SK-N-SH treated with all-trans-retinoic acid at 6 μM for 48 hours (cell line): ENCODE results near the gene HCFC1R1.

Source experiments
- ATAC-seq: fragments of 200-7000 bp; cut with Tn5 transposase; 3 replicates; pipeline ENCODE4 v1.9.1; 2020; ENCODE audit warnings: mild to moderate bottlenecking, moderate library complexity
- ARNTL ChIP-seq: fragments of 450-650 bp; formaldehyde crosslinking; IDR thresholded peaks from 2 replicates; pipeline ENCODE4 v1.5.0; 2020; ENCODE audit warnings: low read depth, mild to moderate bottlenecking, moderate library complexity, borderline replicate concordance
- BACH2 ChIP-seq: fragments of 250-450 bp; sonication (Bioruptor Pico); IDR thresholded peaks from 2 replicates; pipeline ENCODE4 v1.9.0; 2021; ENCODE audit warnings: mild to moderate bottlenecking, borderline replicate concordance
- CSDC2 ChIP-seq: fragments of 250-450 bp; sonication (Bioruptor Pico); IDR thresholded peaks from 2 replicates; pipeline ENCODE4 v1.5.0; 2020; ENCODE audit warnings: mild to moderate bottlenecking, moderate library complexity
- ESRRG ChIP-seq: fragments of 250-450 bp; sonication (Bioruptor Pico); IDR thresholded peaks from 2 replicates; pipeline ENCODE4 v1.6.1; 2021; ENCODE audit warnings: mild to moderate bottlenecking
- GLIS3 ChIP-seq: fragments of 250-450 bp; sonication (Bioruptor Pico); IDR thresholded peaks from 2 replicates; pipeline ENCODE4 v1.5.0; 2020; ENCODE audit warnings: mild to moderate bottlenecking, moderate library complexity
- ISL1 ChIP-seq: fragments of 250-450 bp; sonication (Bioruptor Pico); IDR thresholded peaks from 2 replicates; pipeline ENCODE4 v2.1.2; 2022; ENCODE audit warnings: mild to moderate bottlenecking, moderate library complexity
- PPARA ChIP-seq: fragments of 250-450 bp; sonication (Bioruptor Pico); IDR thresholded peaks from 2 replicates; pipeline ENCODE4 v1.5.0; 2020; ENCODE audit warnings: mild to moderate bottlenecking, borderline replicate concordance
- SNAI2 ChIP-seq: fragments of 250-450 bp; sonication (Bioruptor Pico); IDR thresholded peaks from 2 replicates; pipeline ENCODE4 v1.5.0; 2020; ENCODE audit warnings: mild to moderate bottlenecking, moderate library complexity
- TCF4 ChIP-seq: fragments of 250-450 bp; sonication (Bioruptor Pico); IDR thresholded peaks from 2 replicates; pipeline ENCODE4 v1.8.0; 2021; ENCODE audit warnings: mild to moderate bottlenecking, moderate library complexity, borderline replicate concordance
- TOX ChIP-seq: fragments of 250-450 bp; sonication (Bioruptor Pico); IDR thresholded peaks from 2 replicates; pipeline ENCODE4 v1.8.0; 2021; ENCODE audit warnings: mild to moderate bottlenecking, moderate library complexity, borderline replicate concordance
- ZC3H10 ChIP-seq: fragments of 250-450 bp; sonication (Bioruptor Pico); IDR thresholded peaks from 2 replicates; pipeline ENCODE4 v1.5.1; 2021; ENCODE audit warnings: mild to moderate bottlenecking, moderate library complexity
- ZFP3 ChIP-seq: fragments of 250-450 bp; sonication (Bioruptor Pico); IDR thresholded peaks from 2 replicates; pipeline ENCODE4 v1.5.0; 2020; ENCODE audit warnings: mild to moderate bottlenecking, moderate library complexity
- ZFP30 ChIP-seq: fragments of 450-650 bp; formaldehyde crosslinking; IDR thresholded peaks from 2 replicates; pipeline ENCODE4 v1.5.0; 2022; ENCODE audit warnings: mild to moderate bottlenecking, moderate library complexity
- ZNF565 ChIP-seq: fragments of 450-650 bp; formaldehyde crosslinking; conservative IDR thresholded peaks from 2 replicates; pipeline ENCODE4 v1.5.0; 2020; ENCODE audit warnings: low read depth, mild to moderate bottlenecking, moderate library complexity
- ZNF70 ChIP-seq: fragments of 450-650 bp; formaldehyde crosslinking; IDR thresholded peaks from 2 replicates; pipeline ENCODE4 v1.5.0; 2020; ENCODE audit warnings: mild to moderate bottlenecking, moderate library complexity
- ZNF8 ChIP-seq: fragments of 450-650 bp; formaldehyde crosslinking; IDR thresholded peaks from 2 replicates; pipeline ENCODE4 v1.5.0; 2020; ENCODE audit warnings: mild to moderate bottlenecking, moderate library complexity
- TF ChIP-seq, protein P1 (sequence below): fragments of 250-450 bp; sonication (Bioruptor Pico); IDR thresholded peaks from 2 replicates; pipeline ENCODE4 v1.5.1; 2021; ENCODE audit warnings: mild to moderate bottlenecking, moderate library complexity
- TF ChIP-seq, protein P2 (sequence below): fragments of 250-450 bp; sonication (Bioruptor Pico); IDR thresholded peaks from 2 replicates; pipeline ENCODE4 v1.8.0; 2020; ENCODE audit warnings: mild to moderate bottlenecking, moderate library complexity, borderline replicate concordance
- TF ChIP-seq, protein P3 (sequence below): fragments of 250-450 bp; sonication (Bioruptor Pico); IDR thresholded peaks from 2 replicates; pipeline ENCODE4 v1.8.0; 2021; ENCODE audit warnings: low read depth, mild to moderate bottlenecking, moderate library complexity, borderline replicate concordance
- TF ChIP-seq, protein P4 (sequence below): fragments of 250-450 bp; sonication (Bioruptor Pico); IDR thresholded peaks from 2 replicates; pipeline ENCODE4 v1.5.1; 2020; ENCODE audit warnings: low read depth, mild to moderate bottlenecking, moderate library complexity
- TF ChIP-seq, protein P5 (sequence below): fragments of 250-450 bp; sonication (Bioruptor Pico); IDR thresholded peaks from 2 replicates; pipeline ENCODE4 v1.5.0; 2020; ENCODE audit warnings: mild to moderate bottlenecking, moderate library complexity

The HCFC1R1 gene

DNA sequence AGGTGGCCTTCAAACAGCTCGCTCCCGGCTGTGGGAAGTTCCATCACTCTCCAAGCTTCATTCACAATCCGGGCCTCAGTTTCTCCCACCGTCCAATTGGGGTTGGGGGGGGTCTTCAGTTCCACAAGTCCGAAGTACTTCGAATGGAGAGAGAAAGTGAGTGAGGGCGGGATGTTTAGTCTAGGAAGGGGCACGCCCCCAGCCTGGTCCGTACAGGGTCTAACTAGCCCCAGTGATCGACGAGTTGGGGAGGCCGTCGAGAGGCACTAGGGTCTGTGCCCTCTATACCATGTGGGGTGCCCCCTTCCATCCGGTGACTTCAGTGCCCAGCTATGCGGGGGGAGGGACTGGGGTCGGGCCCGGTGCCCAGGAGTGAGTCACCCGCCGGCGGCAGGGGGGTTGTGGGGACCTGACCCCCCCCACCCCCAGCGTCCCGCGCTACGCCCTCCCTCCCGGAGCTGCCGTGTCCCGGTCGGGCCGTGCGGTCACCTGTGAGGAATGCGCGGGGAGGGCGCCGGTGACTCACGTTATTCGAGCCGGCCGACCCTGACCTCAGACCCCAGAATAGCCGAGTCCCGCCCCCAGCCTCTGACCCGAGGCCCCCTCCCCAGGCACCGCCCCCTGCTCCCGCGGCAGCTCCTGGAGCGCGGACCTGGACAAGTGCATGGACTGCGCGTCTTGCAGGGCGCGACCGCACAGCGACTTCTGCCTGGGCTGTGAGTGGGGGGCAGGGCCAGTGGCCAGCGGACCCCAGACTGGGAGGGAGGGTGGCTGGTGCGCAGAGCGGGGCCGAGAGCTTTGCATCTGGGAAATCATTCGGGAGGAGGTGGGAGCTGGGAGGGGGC is 2.9 kb downstream of the HCFC1R1 start:
- ATAC-seq, result peak; percentile 29
- no peak for TF ChIP-seq BACH2 (CRISPR knock-in tag)
- TF ChIP-seq ZNF8, result no peak
- TF ChIP-seq ZFP30 (CRISPR knock-in tag), result no peak
- TF ChIP-seq, protein P1, sequence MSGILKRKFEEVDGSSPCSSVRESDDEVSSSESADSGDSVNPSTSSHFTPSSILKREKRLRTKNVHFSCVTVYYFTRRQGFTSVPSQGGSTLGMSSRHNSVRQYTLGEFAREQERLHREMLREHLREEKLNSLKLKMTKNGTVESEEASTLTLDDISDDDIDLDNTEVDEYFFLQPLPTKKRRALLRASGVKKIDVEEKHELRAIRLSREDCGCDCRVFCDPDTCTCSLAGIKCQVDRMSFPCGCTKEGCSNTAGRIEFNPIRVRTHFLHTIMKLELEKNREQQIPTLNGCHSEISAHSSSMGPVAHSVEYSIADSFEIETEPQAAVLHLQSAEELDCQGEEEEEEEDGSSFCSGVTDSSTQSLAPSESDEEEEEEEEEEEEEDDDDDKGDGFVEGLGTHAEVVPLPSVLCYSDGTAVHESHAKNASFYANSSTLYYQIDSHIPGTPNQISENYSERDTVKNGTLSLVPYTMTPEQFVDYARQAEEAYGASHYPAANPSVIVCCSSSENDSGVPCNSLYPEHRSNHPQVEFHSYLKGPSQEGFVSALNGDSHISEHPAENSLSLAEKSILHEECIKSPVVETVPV (CRISPR knock-in tag), result no peak
- 0 out of 2 replicates have a peak, but pooled peaks have one; percentile 12 for TF ChIP-seq CSDC2 (CRISPR knock-in tag)
- no peak for TF ChIP-seq ESRRG (CRISPR knock-in tag)
- peak; percentile 88 for TF ChIP-seq GLIS3 (CRISPR knock-in tag)
- TF ChIP-seq SNAI2 (CRISPR knock-in tag), result no peak
- no peak for TF ChIP-seq PPARA (CRISPR knock-in tag)
- 0 out of 2 replicates have a peak, but pooled peaks have one; percentile 13 for TF ChIP-seq ISL1 (CRISPR knock-in tag)
- TF ChIP-seq ZNF70 (CRISPR knock-in tag), result no peak
- no peak for TF ChIP-seq ZNF565
- TF ChIP-seq, protein P2, sequence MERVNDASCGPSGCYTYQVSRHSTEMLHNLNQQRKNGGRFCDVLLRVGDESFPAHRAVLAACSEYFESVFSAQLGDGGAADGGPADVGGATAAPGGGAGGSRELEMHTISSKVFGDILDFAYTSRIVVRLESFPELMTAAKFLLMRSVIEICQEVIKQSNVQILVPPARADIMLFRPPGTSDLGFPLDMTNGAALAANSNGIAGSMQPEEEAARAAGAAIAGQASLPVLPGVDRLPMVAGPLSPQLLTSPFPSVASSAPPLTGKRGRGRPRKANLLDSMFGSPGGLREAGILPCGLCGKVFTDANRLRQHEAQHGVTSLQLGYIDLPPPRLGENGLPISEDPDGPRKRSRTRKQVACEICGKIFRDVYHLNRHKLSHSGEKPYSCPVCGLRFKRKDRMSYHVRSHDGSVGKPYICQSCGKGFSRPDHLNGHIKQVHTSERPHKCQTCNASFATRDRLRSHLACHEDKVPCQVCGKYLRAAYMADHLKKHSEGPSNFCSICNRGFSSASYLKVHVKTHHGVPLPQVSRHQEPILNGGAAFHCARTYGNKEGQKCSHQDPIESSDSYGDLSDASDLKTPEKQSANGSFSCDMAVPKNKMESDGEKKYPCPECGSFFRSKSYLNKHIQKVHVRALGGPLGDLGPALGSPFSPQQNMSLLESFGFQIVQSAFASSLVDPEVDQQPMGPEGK (CRISPR knock-in tag), result peak; percentile 98
- TF ChIP-seq TOX (CRISPR knock-in tag), result no peak
- TF ChIP-seq ZC3H10, result peak; percentile 30; the same call in 1 of the 2 replicates
- TF ChIP-seq TCF4 (CRISPR knock-in tag), result no peak
- no peak for TF ChIP-seq ZFP3 (CRISPR knock-in tag)
- TF ChIP-seq ARNTL, result no peak
- TF ChIP-seq, protein P3, sequence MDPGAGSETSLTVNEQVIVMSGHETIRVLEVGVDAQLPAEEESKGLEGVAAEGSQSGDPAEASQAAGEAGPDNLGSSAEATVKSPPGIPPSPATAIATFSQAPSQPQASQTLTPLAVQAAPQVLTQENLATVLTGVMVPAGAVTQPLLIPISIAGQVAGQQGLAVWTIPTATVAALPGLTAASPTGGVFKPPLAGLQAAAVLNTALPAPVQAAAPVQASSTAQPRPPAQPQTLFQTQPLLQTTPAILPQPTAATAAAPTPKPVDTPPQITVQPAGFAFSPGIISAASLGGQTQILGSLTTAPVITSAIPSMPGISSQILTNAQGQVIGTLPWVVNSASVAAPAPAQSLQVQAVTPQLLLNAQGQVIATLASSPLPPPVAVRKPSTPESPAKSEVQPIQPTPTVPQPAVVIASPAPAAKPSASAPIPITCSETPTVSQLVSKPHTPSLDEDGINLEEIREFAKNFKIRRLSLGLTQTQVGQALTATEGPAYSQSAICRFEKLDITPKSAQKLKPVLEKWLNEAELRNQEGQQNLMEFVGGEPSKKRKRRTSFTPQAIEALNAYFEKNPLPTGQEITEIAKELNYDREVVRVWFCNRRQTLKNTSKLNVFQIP (CRISPR knock-in tag), result no peak
- TF ChIP-seq, protein P4, sequence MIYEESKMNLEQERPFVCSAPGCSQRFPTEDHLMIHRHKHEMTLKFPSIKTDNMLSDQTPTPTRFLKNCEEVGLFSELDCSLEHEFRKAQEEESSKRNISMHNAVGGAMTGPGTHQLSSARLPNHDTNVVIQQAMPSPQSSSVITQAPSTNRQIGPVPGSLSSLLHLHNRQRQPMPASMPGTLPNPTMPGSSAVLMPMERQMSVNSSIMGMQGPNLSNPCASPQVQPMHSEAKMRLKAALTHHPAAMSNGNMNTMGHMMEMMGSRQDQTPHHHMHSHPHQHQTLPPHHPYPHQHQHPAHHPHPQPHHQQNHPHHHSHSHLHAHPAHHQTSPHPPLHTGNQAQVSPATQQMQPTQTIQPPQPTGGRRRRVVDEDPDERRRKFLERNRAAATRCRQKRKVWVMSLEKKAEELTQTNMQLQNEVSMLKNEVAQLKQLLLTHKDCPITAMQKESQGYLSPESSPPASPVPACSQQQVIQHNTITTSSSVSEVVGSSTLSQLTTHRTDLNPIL (CRISPR knock-in tag), result peak; percentile 73; the same call in 1 of the 2 replicates

DNA sequence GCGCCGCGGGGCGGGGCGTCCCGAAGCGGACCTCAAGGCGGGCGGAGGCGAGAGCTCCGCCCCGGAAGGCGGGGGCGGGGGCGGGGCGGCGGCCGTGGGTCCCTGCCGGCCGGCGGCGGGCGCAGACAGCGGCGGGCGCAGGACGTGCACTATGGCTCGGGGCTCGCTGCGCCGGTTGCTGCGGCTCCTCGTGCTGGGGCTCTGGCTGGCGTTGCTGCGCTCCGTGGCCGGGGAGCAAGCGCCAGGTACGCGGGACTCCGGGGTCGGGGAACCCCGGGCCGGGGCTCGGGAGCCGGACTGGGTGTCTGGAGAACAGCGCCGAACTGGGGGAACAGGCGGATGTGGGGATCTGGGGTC is 3.5 kb downstream of the HCFC1R1 start, which contains the start of gene TNFRSF12A:
Gene TNFRSF12A, plus strand, starts transcription at position 122 of the 357 bp plus-strand sequence. Its CDS starts 30 bp downstream, at position 152.
- TF ChIP-seq ISL1 (CRISPR knock-in tag), result no peak
- 0 out of 2 replicates have a peak, but pooled peaks have one; percentile 16 for TF ChIP-seq CSDC2 (CRISPR knock-in tag)
- ATAC-seq, result peak; percentile 2; the same call in 2 of the 3 replicates

DNA sequence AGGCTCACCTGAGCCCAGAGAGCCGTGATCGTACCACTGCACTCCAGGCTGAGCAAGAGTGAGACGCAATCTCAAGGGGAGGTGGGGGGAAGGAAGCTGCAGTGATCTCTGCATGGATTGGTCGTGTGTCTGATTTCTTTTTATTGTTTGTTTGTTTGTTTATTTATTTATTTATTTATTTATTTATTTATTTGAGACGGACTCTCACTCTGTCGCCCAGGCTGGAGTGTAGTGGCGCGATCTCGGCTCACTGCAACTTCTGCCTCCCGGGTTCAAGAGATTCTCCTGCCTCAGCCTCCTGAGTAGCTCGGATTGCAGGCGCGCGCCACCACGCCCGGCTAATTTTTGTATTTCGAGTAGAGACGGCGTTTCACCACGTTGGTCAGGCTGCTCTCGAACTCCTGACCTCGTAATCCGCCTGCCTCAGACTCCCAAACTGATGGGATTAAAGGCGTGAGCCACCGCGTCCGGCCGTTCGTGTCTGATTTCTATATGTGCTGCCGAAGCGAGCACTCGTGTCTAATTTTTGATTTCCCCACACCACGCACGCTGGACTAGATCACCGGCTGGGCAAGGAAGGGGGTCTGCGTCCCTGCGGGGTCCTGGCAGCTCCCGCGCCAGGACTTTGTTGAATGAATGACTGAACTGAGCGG is 4.0 kb downstream of the HCFC1R1 start:
- no peak for ATAC-seq
- TF ChIP-seq ARNTL (no peak), GLIS3 (CRISPR knock-in tag) (no peak), BACH2 (CRISPR knock-in tag) (no peak), ZFP3 (CRISPR knock-in tag) (no peak), TOX (CRISPR knock-in tag) (no peak), ZNF8 (no peak), ZFP30 (CRISPR knock-in tag) (no peak)
- TF ChIP-seq, protein P5, sequence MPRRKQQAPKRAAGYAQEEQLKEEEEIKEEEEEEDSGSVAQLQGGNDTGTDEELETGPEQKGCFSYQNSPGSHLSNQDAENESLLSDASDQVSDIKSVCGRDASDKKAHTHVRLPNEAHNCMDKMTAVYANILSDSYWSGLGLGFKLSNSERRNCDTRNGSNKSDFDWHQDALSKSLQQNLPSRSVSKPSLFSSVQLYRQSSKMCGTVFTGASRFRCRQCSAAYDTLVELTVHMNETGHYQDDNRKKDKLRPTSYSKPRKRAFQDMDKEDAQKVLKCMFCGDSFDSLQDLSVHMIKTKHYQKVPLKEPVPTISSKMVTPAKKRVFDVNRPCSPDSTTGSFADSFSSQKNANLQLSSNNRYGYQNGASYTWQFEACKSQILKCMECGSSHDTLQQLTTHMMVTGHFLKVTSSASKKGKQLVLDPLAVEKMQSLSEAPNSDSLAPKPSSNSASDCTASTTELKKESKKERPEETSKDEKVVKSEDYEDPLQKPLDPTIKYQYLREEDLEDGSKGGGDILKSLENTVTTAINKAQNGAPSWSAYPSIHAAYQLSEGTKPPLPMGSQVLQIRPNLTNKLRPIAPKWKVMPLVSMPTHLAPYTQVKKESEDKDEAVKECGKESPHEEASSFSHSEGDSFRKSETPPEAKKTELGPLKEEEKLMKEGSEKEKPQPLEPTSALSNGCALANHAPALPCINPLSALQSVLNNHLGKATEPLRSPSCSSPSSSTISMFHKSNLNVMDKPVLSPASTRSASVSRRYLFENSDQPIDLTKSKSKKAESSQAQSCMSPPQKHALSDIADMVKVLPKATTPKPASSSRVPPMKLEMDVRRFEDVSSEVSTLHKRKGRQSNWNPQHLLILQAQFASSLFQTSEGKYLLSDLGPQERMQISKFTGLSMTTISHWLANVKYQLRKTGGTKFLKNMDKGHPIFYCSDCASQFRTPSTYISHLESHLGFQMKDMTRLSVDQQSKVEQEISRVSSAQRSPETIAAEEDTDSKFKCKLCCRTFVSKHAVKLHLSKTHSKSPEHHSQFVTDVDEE (CRISPR knock-in tag), result no peak
- TF ChIP-seq, protein P2 (CRISPR knock-in tag), result no peak
- TF ChIP-seq, protein P1 (CRISPR knock-in tag), result no peak
